Large intestine (tissue), 3 donors: ENCODE results near the gene ZCCHC24. TPM values are rescaled to one million over a fixed set of nuclear protein-coding genes. Genes with fewer than 3 reads are reported as not detected.
A peak's percentile ranks its signal among the peaks of the same experiment; 100 is the strongest.

Source experiments
- DNase-seq, 2 donors: peaks; one replicate each; pipeline versions ENCODE4 v3.0.0 to v3.0.0-alpha.2; 2013
- H3K27ac ChIP-seq: one replicate; pipeline ENCODE4 v1.5.1; 2013; ENCODE audit warnings: low read length
- H3K27me3 ChIP-seq: 2 replicates; pipeline ENCODE4 v1.6.1; 2013; ENCODE audit warnings: low read length; ENCODE audit not compliant: control insufficient read depth, insufficient read depth
- H3K36me3 ChIP-seq: 2 replicates; pipeline ENCODE4 v1.6.1; 2013; ENCODE audit warnings: low read length; ENCODE audit not compliant: control insufficient read depth, insufficient read depth
- H3K4me1 ChIP-seq: one replicate; pipeline ENCODE4 v1.6.1; 2013; ENCODE audit warnings: low read length; ENCODE audit not compliant: control insufficient read depth, insufficient read depth
- H3K4me3 ChIP-seq: one replicate; pipeline ENCODE4 v1.5.1; 2013; ENCODE audit warnings: low read length
- H3K9me3 ChIP-seq: one replicate; pipeline ENCODE4 v1.6.1; 2013; ENCODE audit warnings: mild to moderate bottlenecking, low read depth, low read length, moderate library complexity; ENCODE audit not compliant: control insufficient read depth
- WGBS: methylation state at CpG from one replicate; pipeline ENCODE4 v1.1.5; 2013; ENCODE audit warnings: low lambda C conversion rate; ENCODE audit not compliant: insufficient coverage; 5-methylcytosine and 5-hydroxymethylcytosine counted together
- polyA plus RNA-seq: library from polyadenylated mRNA; unstranded; fragments of 120-200 nt; gene quantifications from one replicate; pipeline ENCODE4 v1.2.1, GENCODE V29; 2013

ZCCHC24 gene
- polyA plus RNA-seq, 1 donor: 23.8 TPM

- no peak overlapping the region for H3K4me3 ChIP-seq
- H3K9me3 ChIP-seq: no peaks in the 10 kb centered on the region
- peak overlapping the region; percentile 90 for H3K27ac ChIP-seq
- no CpG with 5 or more reads among the region's 4 CpGs for WGBS
- no peaks in the 10 kb centered on the region for H3K36me3 ChIP-seq
- H3K27me3 ChIP-seq: no peaks in the 10 kb centered on the region
- DNase-seq: no peak
- peaks cover 44% of the 10 kb centered on the region for H3K4me1 ChIP-seq
Observed at GRCh38 chr10:79398642-79399041, 46.8 kb downstream of the ZCCHC24 start.

DNA sequence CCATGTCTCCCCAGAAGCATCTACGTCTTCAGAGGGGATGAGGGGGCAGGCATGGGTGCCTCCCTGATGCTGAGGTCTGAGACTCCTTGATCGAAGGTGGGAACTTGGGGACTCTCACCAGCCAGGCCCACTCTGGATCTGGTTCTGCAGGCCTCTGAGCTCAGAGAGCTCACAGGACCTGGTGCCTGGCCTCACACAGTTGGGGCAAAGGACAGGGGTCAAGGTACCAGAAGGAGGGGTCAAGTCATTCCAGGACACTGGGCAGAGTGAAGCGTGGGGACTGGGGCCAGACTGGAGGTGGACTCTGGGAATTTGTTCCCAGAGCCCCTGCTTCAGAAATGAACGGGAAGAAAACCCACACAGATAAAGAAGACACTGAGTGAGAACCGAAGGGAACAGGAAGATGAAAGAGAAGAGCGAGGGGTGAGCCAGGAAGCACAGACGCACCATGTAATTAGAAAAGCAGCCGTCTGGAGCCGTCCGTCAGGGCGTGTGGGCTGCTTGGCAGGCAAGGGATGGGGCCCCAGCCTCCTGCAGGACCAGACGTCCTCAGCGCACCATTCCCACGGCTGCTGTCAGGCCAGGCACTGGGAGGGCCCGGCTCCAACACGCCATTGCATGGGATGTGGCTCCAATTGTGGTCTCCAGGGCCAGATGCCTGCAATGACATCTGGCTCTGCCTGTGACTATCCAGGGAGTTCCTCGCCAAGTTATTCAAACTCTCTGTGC, 47.7 kb downstream of the ZCCHC24 start:
- no peaks in the 10 kb centered on the region for H3K9me3 ChIP-seq
- H3K27ac ChIP-seq: no peak overlapping the region
- peaks cover 43% of the 10 kb centered on the region for H3K4me1 ChIP-seq
- WGBS: 90% methylated on average over 2 of the region's 17 CpGs
- no peaks in the 10 kb centered on the region for H3K27me3 ChIP-seq
- no peak for DNase-seq
- no peak overlapping the region for H3K4me3 ChIP-seq
- no peaks in the 10 kb centered on the region for H3K36me3 ChIP-seq

- Histone ChIP-seq H3K4me1 (peaks cover 44% of the 10 kb centered on the region), H3K4me3 (no peak overlapping the region), H3K27ac (no peak overlapping the region), H3K36me3 (no peaks in the 10 kb centered on the region), H3K27me3 (no peaks in the 10 kb centered on the region), H3K9me3 (no peaks in the 10 kb centered on the region)
- WGBS: no CpG with 5 or more reads among the region's 6 CpGs
- no peak for DNase-seq
Observed at GRCh38 chr10:79397051-79397450, 48.4 kb downstream of the ZCCHC24 start.

DNA sequence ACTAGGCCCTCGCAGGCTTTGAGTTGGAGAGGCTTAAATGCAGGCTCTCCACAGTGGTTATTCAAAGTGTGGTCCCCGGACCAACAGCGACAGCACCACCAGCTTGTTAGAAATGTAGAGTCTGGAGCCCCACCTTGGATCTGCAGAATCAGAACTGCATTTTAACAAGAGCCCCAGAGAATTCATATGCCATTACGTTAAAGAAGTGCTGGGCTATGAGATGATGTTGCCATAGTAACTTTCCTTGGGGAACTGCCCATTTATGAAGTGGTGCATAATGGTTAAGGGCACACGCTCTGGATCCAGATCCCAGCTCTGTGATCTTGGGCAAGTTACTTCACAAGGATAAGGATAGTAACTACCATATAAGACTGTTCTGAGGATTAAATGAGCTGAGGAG, 48.9 kb downstream of the ZCCHC24 start:
- no CpG with 5 or more reads among the region's 5 CpGs for WGBS
- no peak for DNase-seq
- H3K9me3 ChIP-seq: no peaks in the 10 kb centered on the region
- H3K4me1 ChIP-seq: peaks cover 50% of the 10 kb centered on the region
- no peak overlapping the region for H3K4me3 ChIP-seq
- no peak overlapping the region for H3K27ac ChIP-seq
- no peaks in the 10 kb centered on the region for H3K27me3 ChIP-seq
- H3K36me3 ChIP-seq: no peaks in the 10 kb centered on the region

DNA sequence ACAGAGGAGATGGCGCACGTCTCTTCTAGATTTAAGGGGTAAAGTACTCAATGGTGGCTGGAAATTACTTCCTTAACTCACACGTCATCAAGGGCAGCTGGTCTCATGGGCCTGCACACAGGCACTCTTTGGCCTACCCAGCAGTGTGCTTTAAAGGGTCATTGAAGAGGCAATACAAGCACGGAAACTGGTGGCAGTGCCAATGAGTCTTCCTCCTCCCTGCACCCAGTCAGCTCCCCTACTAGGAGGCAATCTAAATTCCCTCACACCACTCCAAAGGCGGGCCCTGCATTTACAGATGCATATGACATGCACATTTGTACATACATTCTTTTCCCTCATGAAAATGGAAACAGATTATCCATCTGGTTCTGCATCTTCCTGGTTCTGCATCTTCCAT, 50.8 kb downstream of the ZCCHC24 start:
- H3K4me3 ChIP-seq: no peak overlapping the region
- no peak for DNase-seq
- 100% methylated on average over 1 of the region's 5 CpGs for WGBS
- H3K4me1 ChIP-seq: peaks cover 57% of the 10 kb centered on the region
- H3K27ac ChIP-seq: peak overlapping the region; percentile 61
- H3K27me3 ChIP-seq: no peaks in the 10 kb centered on the region
- peaks cover 2% of the 10 kb centered on the region for H3K36me3 ChIP-seq
- H3K9me3 ChIP-seq: no peaks in the 10 kb centered on the region

DNA sequence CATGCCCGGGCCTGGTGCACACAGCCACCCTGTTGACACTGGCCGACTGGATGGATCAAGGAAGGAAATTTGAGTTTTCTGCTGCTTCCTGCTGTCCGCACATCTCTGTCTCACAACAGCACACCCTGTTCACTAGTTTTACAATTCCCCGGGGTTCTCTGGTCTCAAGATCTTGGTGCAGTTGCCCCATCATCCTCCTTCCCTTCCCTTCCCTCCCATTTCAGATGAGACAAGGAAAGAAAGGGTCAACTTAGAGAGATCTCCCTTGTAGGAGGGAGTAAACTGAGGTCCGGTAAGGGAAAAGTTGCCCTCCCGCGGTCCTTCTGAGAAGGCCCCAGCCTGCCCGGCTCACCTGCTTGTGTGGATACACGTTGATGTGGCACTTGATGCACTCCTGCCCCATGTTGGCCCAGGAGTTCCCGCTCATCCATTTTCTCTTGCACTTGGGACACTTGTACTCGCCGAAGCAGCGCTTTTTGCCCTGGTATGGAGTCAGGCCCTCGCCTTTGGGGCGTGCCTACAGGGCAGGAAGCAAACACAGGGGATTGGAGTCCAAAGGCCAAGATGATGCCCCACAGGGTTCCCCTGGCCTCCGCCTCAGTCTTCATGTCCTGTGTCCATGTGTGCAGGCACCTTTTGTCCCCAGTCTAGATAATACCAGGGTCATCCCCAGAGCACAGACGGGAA, 51.4 kb downstream of the ZCCHC24 start:
- H3K27ac ChIP-seq: peak overlapping the region; percentile 71

GRCh38 chr10:79393221-79393923, 52.1 kb downstream of the ZCCHC24 start:
- Histone ChIP-seq H3K9me3 (no peaks in the 10 kb centered on the region), H3K27ac (peak overlapping the region; percentile 71), H3K36me3 (peaks cover 5% of the 10 kb centered on the region), H3K27me3 (no peaks in the 10 kb centered on the region), H3K4me1 (peaks cover 44% of the 10 kb centered on the region), H3K4me3 (peak overlapping the region; percentile 10)
- no peak for DNase-seq
- no CpG with 5 or more reads among the region's 4 CpGs for WGBS

More for the DNA sequence above, 51.4 kb downstream of the ZCCHC24 start:
- peak; percentile 85 to 93 for DNase-seq
- peaks cover 51% of the 10 kb centered on the region for H3K4me1 ChIP-seq
- peaks cover 2% of the 10 kb centered on the region for H3K36me3 ChIP-seq
- no peaks in the 10 kb centered on the region for H3K9me3 ChIP-seq
- WGBS: 56% methylated on average over 5 of the region's 17 CpGs
- peak overlapping the region; percentile 10 for H3K4me3 ChIP-seq
- H3K27me3 ChIP-seq: no peaks in the 10 kb centered on the region

DNA sequence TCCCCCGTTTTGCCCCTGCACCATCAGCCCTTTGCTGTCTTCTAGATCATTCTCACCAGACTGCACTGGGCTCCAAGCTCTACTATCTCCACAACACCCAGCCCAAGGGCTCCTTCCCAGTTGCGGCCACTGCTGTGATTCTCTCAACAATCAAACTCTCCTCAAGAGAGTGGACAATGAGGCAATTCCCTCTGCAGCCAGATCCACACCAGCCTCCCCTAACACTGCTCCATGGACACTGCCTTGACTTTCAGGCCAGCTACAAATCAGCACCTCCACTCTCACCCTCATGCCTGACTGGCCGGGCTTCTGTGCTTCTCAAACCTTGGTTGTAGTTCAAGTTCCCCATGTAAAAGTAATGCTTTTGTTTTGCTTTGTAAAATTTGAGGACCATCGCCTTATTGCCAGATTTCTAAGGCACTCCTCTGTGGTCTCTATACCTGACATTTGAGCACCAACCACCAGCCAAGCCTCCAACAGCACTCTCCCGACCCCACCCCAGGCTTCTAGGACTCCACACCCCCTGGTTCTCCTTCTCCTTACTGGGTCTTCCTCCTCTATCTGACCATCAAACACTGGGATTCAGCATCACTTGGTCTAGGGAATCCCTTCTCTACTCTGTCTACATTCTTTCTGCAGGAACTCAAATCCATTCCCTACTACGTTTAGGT, 52.8 kb downstream of the ZCCHC24 start:
- no peak for DNase-seq
- peaks cover 37% of the 10 kb centered on the region for H3K4me1 ChIP-seq
- WGBS: 83% methylated on average over 1 of the region's 6 CpGs
- H3K9me3 ChIP-seq: no peaks in the 10 kb centered on the region
- H3K4me3 ChIP-seq: no peak overlapping the region
- no peaks in the 10 kb centered on the region for H3K27me3 ChIP-seq
- H3K27ac ChIP-seq: peak overlapping the region; percentile 4
- H3K36me3 ChIP-seq: peaks cover 5% of the 10 kb centered on the region

- Histone ChIP-seq H3K4me3 (no peak overlapping the region), H3K27ac (peak overlapping the region; percentile 25), H3K36me3 (peaks cover 7% of the 10 kb centered on the region), H3K27me3 (no peaks in the 10 kb centered on the region), H3K4me1 (peaks cover 33% of the 10 kb centered on the region), H3K9me3 (no peaks in the 10 kb centered on the region)
- no peak for DNase-seq
- no CpG with 5 or more reads among the region's 14 CpGs for WGBS
Observed at GRCh38 chr10:79392020-79392398, 53.4 kb downstream of the ZCCHC24 start.
